H7 (cell line): ENCODE data around the gene REX1BD. TPM values are rescaled to one million over a fixed set of nuclear protein-coding genes. Genes with fewer than 3 reads are reported as not detected.

Experiments
- DNase-seq: peaks from one replicate; pipeline ENCODE4 v3.0.0; 2012
- H3K27me3 ChIP-seq: 2 replicates; pipeline ENCODE4 v1.6.0; 2011; ENCODE audit warnings: mild to moderate bottlenecking, low read length; ENCODE audit not compliant: control insufficient read depth, insufficient read depth
- H3K36me3 ChIP-seq: replicated peaks from 2 replicates; pipeline ENCODE4 v1.5.1; 2011; ENCODE audit warnings: low read length; ENCODE audit not compliant: control insufficient read depth, insufficient read depth
- H3K4me3 ChIP-seq: 2 replicates; pipeline ENCODE4 v1.5.1; 2011; ENCODE audit warnings: low read depth, mild to moderate bottlenecking, control low read depth, low read length, moderate library complexity; ENCODE audit not compliant: insufficient read depth
- total RNA-seq: library from RNA; depleted of rRNA; stranded (reverse); fragments of >200 nt; shearing (Covaris generic); gene quantifications from 2 replicates; pipeline ENCODE4 v1.2.3, GENCODE V29; 2014

REX1BD gene
- total RNA-seq, 1 experiment from 2014 or later, result 117 TPM

DNA sequence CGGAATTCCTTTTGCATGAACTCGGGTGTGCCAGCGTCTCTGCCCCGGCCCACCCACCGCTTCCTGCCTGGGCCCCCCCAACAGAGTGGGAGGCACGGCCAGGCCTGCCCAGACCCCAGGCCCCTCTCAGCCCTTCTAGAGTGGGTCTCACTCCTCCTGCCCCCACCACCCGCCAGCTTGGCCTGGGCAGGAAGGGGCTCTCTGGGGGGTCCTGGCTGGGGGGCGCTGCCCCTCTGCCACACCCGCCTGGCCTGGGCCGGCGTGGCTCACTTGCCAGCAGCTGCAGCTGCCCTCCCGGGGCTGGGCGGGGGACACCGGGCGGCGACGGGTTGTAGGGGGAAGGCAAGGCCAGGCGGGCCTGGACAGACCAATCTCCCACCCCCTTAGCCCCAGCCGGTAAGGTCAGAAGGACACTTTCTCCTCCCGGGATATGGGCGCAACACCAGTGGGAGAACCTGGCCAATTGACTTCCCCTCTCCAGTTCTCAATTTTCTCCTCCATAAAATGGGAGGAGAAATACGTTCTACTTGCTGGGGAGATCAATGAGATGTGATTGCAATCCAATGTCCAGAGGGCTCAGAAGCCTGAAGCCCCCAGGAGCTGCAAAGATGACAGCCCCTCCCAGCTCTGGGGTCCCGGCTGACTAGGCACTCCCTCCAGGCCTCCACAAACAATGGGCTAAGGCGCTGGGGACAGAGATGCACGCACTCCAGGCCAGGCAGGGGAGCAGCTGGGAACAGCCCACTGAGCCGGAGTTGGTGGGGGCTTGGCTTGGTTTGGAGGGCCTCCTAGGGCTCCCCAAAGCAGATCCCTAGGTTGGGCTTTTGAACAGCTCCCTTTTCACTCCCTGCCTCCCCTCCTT is 15.6 kb downstream of the REX1BD start:
- peak overlapping the region; percentile 17; the same call in 1 of the 2 replicates for H3K4me3 ChIP-seq
- H3K27me3 ChIP-seq, result peaks cover 64% of the 10 kb centered on the region
- H3K36me3 ChIP-seq, result no peaks in the 10 kb centered on the region
- peak; percentile 78 for DNase-seq

DNA sequence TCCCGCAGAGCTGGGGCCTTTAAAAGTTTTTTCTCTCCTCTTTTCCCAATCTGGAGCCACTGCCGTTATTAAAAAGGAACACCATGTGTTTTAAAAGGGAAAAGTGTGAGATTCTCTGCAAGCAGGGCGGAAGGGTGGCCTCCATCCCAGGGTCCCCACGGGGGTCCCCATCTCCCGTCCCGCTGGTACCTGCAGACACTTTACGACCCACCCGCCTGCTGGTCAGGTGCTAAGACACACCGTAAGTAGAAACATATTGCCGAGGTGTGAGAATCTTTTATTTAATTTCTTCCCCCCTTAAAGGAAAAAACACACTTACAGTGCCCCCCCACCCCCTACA is 16.2 kb downstream of the REX1BD start:
- DNase-seq, result peak; percentile 61
- Histone ChIP-seq H3K27me3 (peaks cover 70% of the 10 kb centered on the region), H3K4me3 (no peak overlapping the region), H3K36me3 (no peaks in the 10 kb centered on the region)

GRCh38 chr19:18605196-18605545 is 16.6 kb downstream of the REX1BD start:
- Histone ChIP-seq H3K27me3 (peaks cover 74% of the 10 kb centered on the region), H3K36me3 (no peaks in the 10 kb centered on the region), H3K4me3 (peak overlapping the region; percentile 2; the same call in 1 of the 2 replicates)
- peak; percentile 81 for DNase-seq

GRCh38 chr19:18605546-18606280 is 17.1 kb downstream of the REX1BD start:
- peak; percentile 80 for DNase-seq
- peaks cover 78% of the 10 kb centered on the region for H3K27me3 ChIP-seq
- H3K36me3 ChIP-seq, result no peaks in the 10 kb centered on the region
- peak overlapping the region; percentile 38 for H3K4me3 ChIP-seq

DNA sequence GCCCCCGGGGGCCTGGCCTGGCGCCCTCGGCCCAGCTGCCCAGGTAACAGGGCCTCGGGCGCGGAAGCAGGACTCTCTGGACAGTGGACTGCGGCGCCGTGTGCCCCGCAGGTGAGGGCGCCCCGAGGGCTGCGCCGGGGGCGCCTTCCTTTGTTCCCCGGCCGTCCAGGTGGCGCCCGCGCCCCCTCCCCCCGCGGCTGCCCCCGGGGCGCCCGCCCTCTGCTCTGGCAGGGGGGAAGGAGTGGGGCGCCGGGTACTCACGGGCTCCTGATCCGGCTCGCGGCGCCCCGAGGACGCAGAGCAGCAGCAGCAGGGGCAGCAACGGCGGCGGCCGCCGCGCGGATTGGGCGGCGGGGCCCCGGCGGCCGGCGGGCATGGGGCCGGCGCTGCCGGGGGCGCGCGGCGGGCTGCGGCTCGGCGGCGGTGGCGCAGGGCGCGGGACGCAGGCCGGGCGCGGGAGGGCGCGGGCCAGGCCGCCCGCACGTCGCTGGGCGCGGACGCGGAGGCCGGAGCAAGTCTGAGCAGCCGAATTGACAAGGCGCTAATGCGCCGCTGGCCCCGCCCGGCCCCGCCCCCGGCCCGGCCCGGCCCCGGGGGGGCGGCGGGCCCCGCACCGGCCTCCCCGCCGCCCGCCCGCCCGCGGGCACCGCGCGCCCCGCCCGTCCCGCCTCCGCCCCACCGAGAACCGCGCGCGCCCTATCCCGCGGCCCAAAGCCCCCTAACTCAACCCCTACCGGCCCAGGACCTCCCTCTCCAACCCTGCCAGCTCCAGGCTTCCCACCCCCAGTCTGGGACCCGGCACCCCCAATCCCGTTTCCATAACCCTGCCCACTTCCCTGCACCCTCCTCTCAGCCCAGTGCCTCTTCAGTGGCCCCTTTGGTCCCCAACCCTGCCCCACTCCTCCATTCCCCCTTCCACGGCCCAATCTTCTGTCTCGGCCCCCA is 18.0 kb downstream of the REX1BD start, which contains the start of gene CRLF1:
Gene CRLF1, minus strand, starts transcription at position 519 of the 945 bp plus-strand sequence. Its CDS starts 143 bp downstream, at position 376.
- DNase-seq, result peak; percentile 85
- Histone ChIP-seq H3K36me3 (no peaks in the 10 kb centered on the region), H3K4me3 (peak within 1 kb of the TSS; percentile 38), H3K27me3 (peaks cover 85% of the 10 kb centered on the region)

DNA sequence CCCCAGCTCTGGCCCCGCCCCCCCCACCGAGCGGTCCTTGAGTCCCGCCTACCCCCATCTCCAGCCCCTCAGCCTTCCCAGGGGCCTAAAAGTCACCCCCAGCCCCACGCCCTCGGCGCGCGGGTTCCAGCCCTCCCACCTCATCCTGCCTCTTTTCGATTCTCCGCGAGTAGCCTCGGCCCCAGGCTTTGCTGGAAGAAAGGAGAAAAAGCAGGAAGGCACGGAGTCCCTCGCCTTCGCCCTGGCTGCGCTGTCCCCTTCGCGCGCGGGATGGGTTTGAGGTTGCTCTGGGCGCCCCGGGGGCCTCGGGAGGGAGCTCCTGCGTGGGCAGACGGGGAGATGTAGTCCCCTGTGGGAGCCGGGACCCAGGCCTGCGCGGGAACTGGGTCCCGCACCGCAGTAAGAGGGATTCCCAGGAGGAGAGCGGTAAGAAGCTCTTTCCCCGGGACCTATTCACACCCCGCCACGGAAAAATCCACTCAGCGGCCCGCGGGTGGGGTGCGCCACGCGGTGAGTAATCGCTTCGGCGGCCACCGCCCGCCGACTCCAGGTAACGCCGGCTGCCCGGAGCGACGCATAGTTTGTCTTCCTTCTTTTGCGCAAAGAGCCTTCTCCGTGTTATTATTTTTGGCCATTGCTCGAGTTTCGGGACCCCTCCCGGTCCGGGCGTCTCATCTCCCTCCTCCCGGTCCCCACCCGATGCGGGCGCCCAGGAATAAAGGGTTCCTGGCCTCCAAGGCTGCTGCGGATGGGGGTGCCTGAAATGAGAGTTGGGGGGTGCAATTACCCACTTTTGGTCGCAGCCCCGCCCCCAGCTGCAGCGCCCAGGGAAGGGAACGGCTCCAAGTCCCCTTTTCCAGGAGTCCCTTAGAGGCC is 18.9 kb downstream of the REX1BD start:
- Histone ChIP-seq H3K36me3 (no peaks in the 10 kb centered on the region), H3K27me3 (peaks cover 89% of the 10 kb centered on the region), H3K4me3 (peak overlapping the region; percentile 37)
- peak; percentile 83 for DNase-seq

DNA sequence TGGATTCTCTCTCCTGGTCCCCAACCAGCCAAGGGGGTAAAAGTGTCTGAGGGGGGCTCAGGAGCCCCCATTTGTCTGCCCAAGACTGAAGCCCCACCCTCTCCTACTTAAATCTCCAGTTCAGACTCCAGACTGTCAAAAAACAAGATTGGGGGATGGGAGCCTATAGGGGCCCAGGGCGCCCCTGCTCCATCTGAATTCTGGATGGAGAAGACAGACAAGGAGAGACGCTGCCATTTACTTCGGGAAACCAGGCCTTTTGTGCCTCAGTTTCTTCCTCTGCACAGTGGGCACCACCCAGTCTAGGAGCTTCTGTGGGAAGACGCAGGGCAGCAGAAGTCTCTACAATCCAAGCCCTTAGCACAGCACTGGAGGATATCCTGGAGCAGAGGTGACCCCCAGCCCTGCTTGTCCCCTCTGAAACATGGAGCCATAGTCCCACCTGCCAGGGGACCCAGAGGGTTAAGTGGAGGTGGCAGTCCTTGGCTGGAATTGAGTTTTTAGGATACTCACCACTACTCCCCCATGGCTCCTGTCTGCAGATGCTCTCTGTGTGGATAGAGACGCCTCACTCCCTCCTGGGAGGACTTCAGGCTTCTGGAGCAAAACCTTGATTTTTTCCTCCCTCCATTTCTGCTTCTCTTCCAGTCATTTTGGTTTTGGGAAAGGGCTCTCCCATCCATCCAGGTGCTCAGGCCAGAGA is 19.7 kb downstream of the REX1BD start:
- DNase-seq, result peak; percentile 58
- peaks cover 92% of the 10 kb centered on the region for H3K27me3 ChIP-seq
- no peak overlapping the region; the same call in 1 of the 2 replicates for H3K4me3 ChIP-seq
- H3K36me3 ChIP-seq, result no peaks in the 10 kb centered on the region

DNA sequence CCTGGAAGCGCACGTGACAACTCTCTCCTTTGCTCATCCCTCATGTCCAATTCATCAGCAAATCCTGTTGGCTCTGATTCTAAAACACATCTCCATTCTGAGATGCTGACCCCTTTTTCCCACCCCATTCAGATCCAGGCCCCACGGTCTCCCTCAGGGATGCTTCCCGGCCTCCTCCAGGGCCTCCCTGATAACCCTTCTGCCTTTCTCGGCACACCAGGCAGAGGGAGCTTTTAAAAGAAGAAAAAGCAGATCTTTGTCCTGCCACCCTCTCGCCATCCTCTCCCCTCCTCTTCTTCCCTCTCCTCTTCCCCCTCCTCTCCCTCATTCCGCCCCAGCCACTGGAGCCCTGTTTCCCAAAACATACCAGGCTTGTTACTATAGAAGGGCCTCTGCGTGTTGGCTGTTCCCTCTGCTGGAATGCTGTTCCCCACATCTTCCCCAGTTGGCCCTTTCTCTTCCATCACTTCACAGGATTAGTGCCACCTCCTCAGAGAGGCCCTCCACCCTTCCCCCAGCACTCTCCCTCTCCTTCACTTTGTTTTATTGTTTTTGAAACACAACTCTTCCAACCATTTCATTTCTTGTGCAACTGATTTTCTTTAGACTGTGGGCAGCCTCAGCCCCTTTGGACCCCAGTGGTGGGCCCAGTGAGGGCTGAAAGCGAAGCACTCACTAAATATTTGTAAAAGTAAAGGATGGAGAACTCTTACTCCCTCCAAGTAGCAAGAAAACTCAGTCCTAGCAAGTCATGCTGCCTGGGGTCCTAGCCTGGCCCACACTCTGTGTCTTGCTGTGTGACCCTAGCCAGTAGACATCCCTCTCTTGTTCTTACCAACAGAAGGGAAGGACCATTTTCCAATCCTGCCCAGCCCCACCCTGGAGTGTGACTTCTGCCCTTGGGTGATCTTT is 20.5 kb downstream of the REX1BD start:
- Histone ChIP-seq H3K4me3 (no peak overlapping the region), H3K36me3 (no peaks in the 10 kb centered on the region), H3K27me3 (peaks cover 93% of the 10 kb centered on the region)
- DNase-seq, result no peak

- Histone ChIP-seq H3K27me3 (peaks cover 93% of the 10 kb centered on the region), H3K4me3 (no peak overlapping the region), H3K36me3 (no peaks in the 10 kb centered on the region)
- no peak for DNase-seq
These were observed 21.1 kb downstream of the REX1BD start for GRCh38 chr19:18609717-18610051.

DNA sequence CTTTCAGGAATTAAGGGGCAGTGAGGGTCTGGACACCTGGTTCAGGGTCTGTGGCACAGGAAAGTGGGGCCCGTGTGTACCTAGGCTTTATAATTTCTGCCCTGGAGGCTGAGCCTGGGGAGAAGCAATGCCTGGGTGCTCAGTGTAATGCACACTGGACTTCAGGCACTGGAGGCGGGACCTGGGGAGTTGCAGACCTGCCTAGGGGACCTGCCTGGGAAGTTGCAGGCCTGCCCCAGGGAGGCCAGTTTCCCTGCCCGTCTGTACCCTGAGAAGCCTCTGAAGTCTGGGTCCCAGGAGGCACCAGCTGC is 21.6 kb downstream of the REX1BD start:
- peaks cover 89% of the 10 kb centered on the region for H3K27me3 ChIP-seq
- peak; percentile 75 for DNase-seq
- no peaks in the 10 kb centered on the region for H3K36me3 ChIP-seq
- no peak overlapping the region; the same call in 1 of the 2 replicates for H3K4me3 ChIP-seq

DNA sequence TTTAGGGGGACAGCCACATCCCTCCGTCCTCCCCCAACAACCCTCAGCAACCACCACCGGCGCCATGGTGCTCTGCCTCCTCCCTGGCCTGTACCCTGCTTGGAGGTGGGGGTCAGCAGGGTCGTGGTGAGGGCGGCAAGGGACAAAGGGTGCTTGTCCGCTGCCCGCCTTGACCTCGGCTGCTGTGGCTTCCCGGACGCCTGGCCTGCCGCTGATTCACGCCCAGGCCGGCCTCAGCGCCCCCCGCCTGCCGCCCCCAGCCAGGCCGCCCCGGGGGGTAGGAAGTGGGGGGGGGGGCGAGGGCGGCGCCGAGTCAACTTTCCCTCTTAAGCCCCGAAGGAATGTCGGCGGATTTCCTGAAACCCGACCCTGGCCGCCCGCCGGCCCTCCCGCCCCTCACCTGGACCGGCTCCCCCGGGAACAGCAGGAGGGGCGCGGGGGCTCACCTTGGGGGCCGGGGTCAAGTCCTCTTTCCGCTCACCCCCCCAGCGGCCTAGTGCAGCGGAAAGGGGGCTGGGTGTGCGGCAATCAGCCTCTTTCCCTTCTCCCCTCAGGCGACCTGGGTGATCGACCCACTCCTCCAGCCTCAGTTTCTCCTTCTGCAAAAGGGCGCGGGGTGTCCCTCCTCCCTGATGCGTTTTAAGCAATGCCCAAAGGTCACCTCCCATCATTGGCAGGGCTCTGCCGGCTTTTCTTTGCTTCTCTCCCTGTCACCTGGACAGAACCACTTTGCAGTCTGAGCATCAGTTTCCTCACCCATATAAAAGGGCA is 22.1 kb downstream of the REX1BD start:
- Histone ChIP-seq H3K4me3 (peak overlapping the region; percentile 23; the same call in 1 of the 2 replicates), H3K27me3 (peaks cover 84% of the 10 kb centered on the region), H3K36me3 (no peaks in the 10 kb centered on the region)
- DNase-seq, result peak; percentile 91
